Body of pancreas (tissue), 4 donors: ENCODE results near the gene CREB5. TPM values are rescaled to one million over a fixed set of nuclear protein-coding genes. Genes with fewer than 3 reads are reported as not detected.

Experiments
- ATAC-seq: fragments of 150-250 bp; one replicate; pipeline ENCODE4 v1.9.1; 2016
- DNase-seq, 4 donors: peaks; one replicate each; pipeline ENCODE4 v3.0.0-alpha.2; 2019
- H3K27ac ChIP-seq, 4 donors: fragments of 200-600 bp; sonication (generic); 1 replicate in 3 of 4; 2 replicates in 1 of 4; pipeline versions ENCODE4 v1.5.1 to v1.6.1; 2016 to 2019; ENCODE audit warnings: mild to moderate bottlenecking in 1 of 4, mixed read lengths in 1 of 4, moderate library complexity in 1 of 4
- H3K27me3 ChIP-seq, 2 donors: fragments of 200-600 bp; sonication (generic); one replicate each; pipeline ENCODE4 v1.6.0; 2016; ENCODE audit warnings: mild to moderate bottlenecking in 1 of 2
- H3K36me3 ChIP-seq, 2 donors: fragments of 200-600 bp; sonication (generic); replicated peaks in 1 of 2; 2 replicates each; pipeline ENCODE4 v1.5.1; 2016; ENCODE audit warnings: low read depth in 2 of 2; ENCODE audit not compliant: insufficient read depth in 1 of 2
- H3K4me1 ChIP-seq: fragments of 200-600 bp; sonication (generic); one replicate; pipeline ENCODE4 v1.6.0; 2016
- H3K4me3 ChIP-seq, 2 donors: fragments of 200-600 bp; sonication (generic); 1 replicate in 1 of 2; 2 replicates in 1 of 2; pipeline ENCODE4 v1.5.1; 2016 to 2019
- H3K9me3 ChIP-seq, 3 donors: fragments of 200-600 bp; sonication (generic); 1 replicate in 2 of 3; 2 replicates in 1 of 3; pipeline ENCODE4 v1.5.1; 2016
- CTCF ChIP-seq, 7 experiments: fragments of 450-650 bp in 4 of 7; fragments of 200-600 bp in 3 of 7; sonication (generic) in 3 of 7; IDR thresholded peaks; one replicate each; pipeline ENCODE4 v1.5.1; 2016 to 2019; ENCODE audit warnings: antibody characterized with exemption in 7 of 7
- POLR2A ChIP-seq, 3 donors: fragments of 450-650 bp; IDR thresholded peaks; one replicate each; pipeline ENCODE4 v1.6.1; 2016; ENCODE audit warnings: antibody characterized with exemption in 3 of 3, mild to moderate bottlenecking in 2 of 3
- WGBS, 2 donors: methylation state at CpG; one replicate each; pipeline ENCODE4 v1.1.5; 2017; 5-methylcytosine and 5-hydroxymethylcytosine counted together
- intact Hi-C: fragments of 100-400 bp; cut with DNase I; formaldehyde crosslinking; loops from one replicate; pipeline ENCODE4 v1.15.1; 2023
- total RNA-seq, 2 donors: library from RNA; depleted of rRNA; stranded (reverse); fragments of >200 nt; gene quantifications; one replicate each; pipeline ENCODE4 v1.1.0, GENCODE V29; 2016

CREB5 gene
- total RNA-seq, 2 donors from 2014 or later = 10.4 to 25.7 TPM

GRCh38 chr7:28390426-28390825, 21.9 kb upstream of the CREB5 start:
- Histone ChIP-seq H3K4me3 (no peak overlapping the region), H3K36me3 (no peaks in the 10 kb centered on the region), H3K9me3 (no peaks in the 10 kb centered on the region), H3K27ac (no peak overlapping the region), H3K27me3 (no peaks in the 10 kb centered on the region), H3K4me1 (no peaks in the 10 kb centered on the region)
- intact Hi-C loops = loop anchor here (5.0 kb wide), 1 partner anchor 462 kb away; no protein-coding TSS in a partner anchor
- 33 to 40% methylated on average over 3 of the region's 3 CpGs for whole genome bisulfite sequencing, 2 donors
- no peak for ATAC-seq
- no peak for TF ChIP-seq POLR2A (IDR thresholded peaks at IDR 0.05)
- TF ChIP-seq CTCF (IDR thresholded peaks at IDR 0.05) = no peak
- DNase-seq = no peak

- Histone ChIP-seq H3K27me3 (no peaks in the 10 kb centered on the region), H3K4me1 (no peaks in the 10 kb centered on the region), H3K9me3 (no peaks in the 10 kb centered on the region), H3K36me3 (no peaks in the 10 kb centered on the region), H3K4me3 (no peak overlapping the region), H3K27ac (no peak overlapping the region)
- DNase-seq (no peak), ATAC-seq (no peak)
- 72% methylated on average over 2 of the region's 2 CpGs for WGBS, 2 donors
- intact Hi-C loops = loop anchor here (5.0 kb wide), 1 partner anchor 460 kb away; no protein-coding TSS in a partner anchor
- no peak for TF ChIP-seq POLR2A (IDR thresholded peaks at IDR 0.05)
Observed at GRCh38 chr7:28392289-28392688, 20.0 kb upstream of the CREB5 start.

- intact Hi-C loops = no loop called here
- H3K27me3 ChIP-seq = no peaks in the 10 kb centered on the region
- no peak overlapping the region for H3K4me3 ChIP-seq
- H3K9me3 ChIP-seq = no peaks in the 10 kb centered on the region
- ATAC-seq = no peak
- H3K36me3 ChIP-seq = no peaks in the 10 kb centered on the region
- no peak for DNase-seq
- H3K4me1 ChIP-seq = no peaks in the 10 kb centered on the region
- TF ChIP-seq CTCF (IDR thresholded peaks at IDR 0.05) (no peak), POLR2A (IDR thresholded peaks at IDR 0.05) (no peak)
- H3K27ac ChIP-seq = no peak overlapping the region
- WGBS, 2 donors = 39 to 46% methylated on average over 3 of the region's 3 CpGs
Observed at GRCh38 chr7:28395404-28395803, 16.9 kb upstream of the CREB5 start.

GRCh38 chr7:28395831-28396230, 16.5 kb upstream of the CREB5 start:
- intact Hi-C loops = no loop called here
- no peak overlapping the region for H3K27ac ChIP-seq
- H3K36me3 ChIP-seq = no peaks in the 10 kb centered on the region
- DNase-seq = no peak
- no peaks in the 10 kb centered on the region for H3K27me3 ChIP-seq
- H3K9me3 ChIP-seq = no peaks in the 10 kb centered on the region
- WGBS, 2 donors = 20 to 37% methylated on average over 2 of the region's 2 CpGs
- TF ChIP-seq CTCF (IDR thresholded peaks at IDR 0.05) (no peak), POLR2A (IDR thresholded peaks at IDR 0.05) (no peak)
- no peak overlapping the region for H3K4me3 ChIP-seq
- ATAC-seq = no peak
- no peaks in the 10 kb centered on the region for H3K4me1 ChIP-seq

GRCh38 chr7:28397141-28397540, 15.2 kb upstream of the CREB5 start:
- TF ChIP-seq CTCF (IDR thresholded peaks at IDR 0.05) = no peak
- TF ChIP-seq POLR2A (IDR thresholded peaks at IDR 0.05) = no peak
- H3K36me3 ChIP-seq = no peaks in the 10 kb centered on the region
- WGBS, 2 donors = 55 to 57% methylated on average over 2 of the region's 2 CpGs
- no peak overlapping the region for H3K27ac ChIP-seq
- ATAC-seq = no peak
- H3K4me3 ChIP-seq = no peak overlapping the region
- H3K9me3 ChIP-seq = no peaks in the 10 kb centered on the region
- intact Hi-C loops = no loop called here
- H3K27me3 ChIP-seq = no peaks in the 10 kb centered on the region
- no peaks in the 10 kb centered on the region for H3K4me1 ChIP-seq
- DNase-seq = no peak
